IMR-90 (cell line): ENCODE measurements around the gene KPTN. TPM values are rescaled to one million over a fixed set of nuclear protein-coding genes. Genes with fewer than 3 reads are reported as not detected.
A peak's percentile ranks its signal among the peaks of the same experiment; 100 is the strongest.

Experiments
- CEBPB ChIP-seq: IDR thresholded peaks from 2 replicates; pipeline ENCODE4 v1.6.1; 2012; ENCODE audit warnings: low read depth, low read length, improper control_type of control experiment
- POLR2A ChIP-seq: IDR thresholded peaks from 2 replicates; pipeline ENCODE4 v1.6.1; 2012; ENCODE audit warnings: mild to moderate bottlenecking, low read depth, low read length
- RAD21 ChIP-seq: IDR thresholded peaks from 2 replicates; pipeline ENCODE4 v1.6.1; 2012; ENCODE audit warnings: low read length, improper control_type of control experiment
- SMC3 ChIP-seq: fragments of 150-350 bp; IDR thresholded peaks from 2 replicates; pipeline ENCODE4 v1.6.1; 2016; ENCODE audit warnings: low read depth, mild to moderate bottlenecking, antibody characterized with exemption, low read length, moderate library complexity
- polyA plus RNA-seq, 3 experiments: library from polyadenylated mRNA; depleted of rRNA; stranded (reverse); fragments of >200 nt; gene quantifications; 2 replicates each; pipeline ENCODE4 v1.2.3, GENCODE V29; 2012; ENCODE audit warnings: low replicate concordance in 1 of 3
- total RNA-seq: library from RNA; depleted of rRNA; stranded (reverse); fragments of >200 nt; gene quantifications from 2 replicates; pipeline ENCODE4 v1.2.3, GENCODE V29; 2012
- TF ChIP-seq, protein P1 (sequence below): fragments of 150-350 bp; IDR thresholded peaks from 2 replicates; pipeline ENCODE4 v1.6.1; 2017; ENCODE audit warnings: mild to moderate bottlenecking, antibody characterized with exemption, low read length, low read depth

KPTN gene
- total and polyA plus RNA-seq, 2 of the 4 experiments (the other 2 are of a cell fraction) = 4.1 to 15.4 TPM

DNA sequence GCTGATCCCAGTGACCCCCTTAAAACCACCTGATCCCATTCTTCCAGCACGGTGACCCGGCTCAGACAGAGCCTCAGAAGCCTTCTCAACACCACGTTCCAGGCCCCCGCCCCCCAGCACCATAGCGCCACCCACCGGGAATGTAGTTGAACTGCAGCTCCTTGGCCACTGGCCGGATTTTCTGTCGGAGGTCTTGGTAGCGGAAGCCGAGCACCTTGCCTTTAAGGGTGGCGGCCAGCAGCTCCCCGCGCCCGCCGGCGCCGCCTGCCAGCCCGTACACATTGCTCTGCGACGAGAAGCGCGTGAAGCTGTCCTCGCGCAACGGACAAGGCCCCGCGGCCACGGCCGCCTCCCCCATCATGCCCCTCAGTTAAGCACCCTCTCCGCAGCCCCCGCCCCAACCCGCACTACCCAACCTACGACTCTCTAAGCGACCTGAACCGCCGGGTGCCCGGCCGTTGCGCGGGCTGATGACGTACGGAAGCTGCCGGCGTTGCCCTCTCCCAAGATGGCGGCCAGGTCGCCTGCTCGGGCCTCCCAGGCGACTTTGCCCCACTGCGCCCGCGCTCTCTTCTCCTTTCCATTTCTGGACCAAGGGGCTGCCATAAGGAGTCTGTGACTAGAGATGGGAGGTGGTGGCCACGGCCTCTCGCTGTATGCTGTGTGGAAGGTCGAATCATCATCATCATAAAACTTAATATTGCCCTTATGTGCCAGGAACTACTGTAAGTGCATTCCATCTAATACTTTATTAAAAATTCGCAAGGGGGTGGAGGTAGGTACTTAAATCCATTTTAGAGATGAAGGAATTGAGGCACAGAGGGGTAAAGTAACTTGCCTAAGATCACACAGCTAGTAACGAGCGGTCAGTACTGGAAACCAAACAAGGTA lies at the start of gene KPTN (continued):
- TF ChIP-seq CEBPB (no peak), SMC3 (peak; percentile 43), RAD21 (peak; percentile 57), POLR2A (peak; percentile 77)
- TF ChIP-seq, protein P1, sequence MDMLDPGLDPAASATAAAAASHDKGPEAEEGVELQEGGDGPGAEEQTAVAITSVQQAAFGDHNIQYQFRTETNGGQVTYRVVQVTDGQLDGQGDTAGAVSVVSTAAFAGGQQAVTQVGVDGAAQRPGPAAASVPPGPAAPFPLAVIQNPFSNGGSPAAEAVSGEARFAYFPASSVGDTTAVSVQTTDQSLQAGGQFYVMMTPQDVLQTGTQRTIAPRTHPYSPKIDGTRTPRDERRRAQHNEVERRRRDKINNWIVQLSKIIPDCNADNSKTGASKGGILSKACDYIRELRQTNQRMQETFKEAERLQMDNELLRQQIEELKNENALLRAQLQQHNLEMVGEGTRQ = 0 out of 2 replicates have a peak, but pooled peaks have one; percentile 10
